SK-N-SH treated with all-trans-retinoic acid at 6 μM for 48 hours (cell line): ENCODE measurements around the gene ANKS6.

Experiments used
- ATAC-seq: fragments of 200-7000 bp; cut with Tn5 transposase; 3 replicates; pipeline ENCODE4 v1.9.1; 2020; ENCODE audit warnings: mild to moderate bottlenecking, moderate library complexity
- ARNTL ChIP-seq: fragments of 450-650 bp; formaldehyde crosslinking; IDR thresholded peaks from 2 replicates; pipeline ENCODE4 v1.5.0; 2020; ENCODE audit warnings: low read depth, mild to moderate bottlenecking, moderate library complexity, borderline replicate concordance
- BACH2 ChIP-seq: fragments of 250-450 bp; sonication (Bioruptor Pico); IDR thresholded peaks from 2 replicates; pipeline ENCODE4 v1.9.0; 2021; ENCODE audit warnings: mild to moderate bottlenecking, borderline replicate concordance
- CSDC2 ChIP-seq: fragments of 250-450 bp; sonication (Bioruptor Pico); IDR thresholded peaks from 2 replicates; pipeline ENCODE4 v1.5.0; 2020; ENCODE audit warnings: mild to moderate bottlenecking, moderate library complexity
- GLIS3 ChIP-seq: fragments of 250-450 bp; sonication (Bioruptor Pico); IDR thresholded peaks from 2 replicates; pipeline ENCODE4 v1.5.0; 2020; ENCODE audit warnings: mild to moderate bottlenecking, moderate library complexity
- ISL1 ChIP-seq: fragments of 250-450 bp; sonication (Bioruptor Pico); IDR thresholded peaks from 2 replicates; pipeline ENCODE4 v2.1.2; 2022; ENCODE audit warnings: mild to moderate bottlenecking, moderate library complexity
- OSR1 ChIP-seq: fragments of 250-450 bp; sonication (Bioruptor Pico); IDR thresholded peaks from 2 replicates; pipeline ENCODE4 v1.8.0; 2022; ENCODE audit warnings: moderate library complexity, mild to moderate bottlenecking, inconsistent platforms
- PPARA ChIP-seq: fragments of 250-450 bp; sonication (Bioruptor Pico); IDR thresholded peaks from 2 replicates; pipeline ENCODE4 v1.5.0; 2020; ENCODE audit warnings: mild to moderate bottlenecking, borderline replicate concordance
- RARB ChIP-seq: fragments of 250-450 bp; sonication (Bioruptor Pico); IDR thresholded peaks from 2 replicates; pipeline ENCODE4 v1.8.0; 2021; ENCODE audit warnings: mild to moderate bottlenecking, moderate library complexity
- SNAI2 ChIP-seq: fragments of 250-450 bp; sonication (Bioruptor Pico); IDR thresholded peaks from 2 replicates; pipeline ENCODE4 v1.5.0; 2020; ENCODE audit warnings: mild to moderate bottlenecking, moderate library complexity
- TCF4 ChIP-seq: fragments of 250-450 bp; sonication (Bioruptor Pico); IDR thresholded peaks from 2 replicates; pipeline ENCODE4 v1.8.0; 2021; ENCODE audit warnings: mild to moderate bottlenecking, moderate library complexity, borderline replicate concordance
- TOX ChIP-seq: fragments of 250-450 bp; sonication (Bioruptor Pico); IDR thresholded peaks from 2 replicates; pipeline ENCODE4 v1.8.0; 2021; ENCODE audit warnings: mild to moderate bottlenecking, moderate library complexity, borderline replicate concordance
- ZC3H10 ChIP-seq: fragments of 250-450 bp; sonication (Bioruptor Pico); IDR thresholded peaks from 2 replicates; pipeline ENCODE4 v1.5.1; 2021; ENCODE audit warnings: mild to moderate bottlenecking, moderate library complexity
- ZFP3 ChIP-seq: fragments of 250-450 bp; sonication (Bioruptor Pico); IDR thresholded peaks from 2 replicates; pipeline ENCODE4 v1.5.0; 2020; ENCODE audit warnings: mild to moderate bottlenecking, moderate library complexity
- ZFP30 ChIP-seq: fragments of 450-650 bp; formaldehyde crosslinking; IDR thresholded peaks from 2 replicates; pipeline ENCODE4 v1.5.0; 2022; ENCODE audit warnings: mild to moderate bottlenecking, moderate library complexity
- ZNF565 ChIP-seq: fragments of 450-650 bp; formaldehyde crosslinking; conservative IDR thresholded peaks from 2 replicates; pipeline ENCODE4 v1.5.0; 2020; ENCODE audit warnings: low read depth, mild to moderate bottlenecking, moderate library complexity
- ZNF8 ChIP-seq: fragments of 450-650 bp; formaldehyde crosslinking; IDR thresholded peaks from 2 replicates; pipeline ENCODE4 v1.5.0; 2020; ENCODE audit warnings: mild to moderate bottlenecking, moderate library complexity
- TF ChIP-seq, protein P1 (sequence below): fragments of 250-450 bp; sonication (Bioruptor Pico); IDR thresholded peaks from 2 replicates; pipeline ENCODE4 v1.8.0; 2020; ENCODE audit warnings: mild to moderate bottlenecking, moderate library complexity, borderline replicate concordance
- TF ChIP-seq, protein P2 (sequence below): fragments of 250-450 bp; sonication (Bioruptor Pico); IDR thresholded peaks from 2 replicates; pipeline ENCODE4 v1.8.0; 2021; ENCODE audit warnings: low read depth, mild to moderate bottlenecking, moderate library complexity, borderline replicate concordance
- TF ChIP-seq, protein P3 (sequence below): fragments of 250-450 bp; sonication (Bioruptor Pico); IDR thresholded peaks from 2 replicates; pipeline ENCODE4 v1.5.1; 2020; ENCODE audit warnings: low read depth, mild to moderate bottlenecking, moderate library complexity
- TF ChIP-seq, protein P4 (sequence below): fragments of 250-450 bp; sonication (Bioruptor Pico); IDR thresholded peaks from 2 replicates; pipeline ENCODE4 v1.5.1; 2021; ENCODE audit warnings: mild to moderate bottlenecking, moderate library complexity

ANKS6 gene

DNA sequence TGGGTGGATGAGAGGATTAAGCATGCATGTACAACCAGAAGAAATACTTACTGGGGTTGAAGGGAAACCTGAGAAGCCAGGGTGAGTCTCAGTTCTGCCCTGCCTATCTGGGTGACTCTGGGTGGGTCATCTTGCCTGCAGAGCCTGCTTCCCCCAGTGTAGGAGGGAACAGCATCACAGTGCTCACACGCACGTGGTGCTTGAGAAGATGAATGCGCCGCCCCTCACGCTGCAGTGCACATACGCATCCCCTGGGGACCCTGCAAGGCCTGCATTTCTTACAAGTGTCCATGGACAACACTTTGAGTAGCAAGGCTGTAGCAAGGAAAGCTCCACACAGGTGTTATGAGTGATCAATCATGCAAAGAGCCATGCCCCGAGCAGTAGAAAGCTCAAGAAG, 68.9 kb downstream of the ANKS6 start:
- ATAC-seq = no peak
- TF ChIP-seq ZFP30 (no peak), ZFP3 (CRISPR knock-in tag) (no peak), PPARA (no peak), TCF4 (CRISPR knock-in tag) (no peak), ARNTL (CRISPR knock-in tag) (no peak), CSDC2 (CRISPR knock-in tag) (no peak)
- TF ChIP-seq, protein P1, sequence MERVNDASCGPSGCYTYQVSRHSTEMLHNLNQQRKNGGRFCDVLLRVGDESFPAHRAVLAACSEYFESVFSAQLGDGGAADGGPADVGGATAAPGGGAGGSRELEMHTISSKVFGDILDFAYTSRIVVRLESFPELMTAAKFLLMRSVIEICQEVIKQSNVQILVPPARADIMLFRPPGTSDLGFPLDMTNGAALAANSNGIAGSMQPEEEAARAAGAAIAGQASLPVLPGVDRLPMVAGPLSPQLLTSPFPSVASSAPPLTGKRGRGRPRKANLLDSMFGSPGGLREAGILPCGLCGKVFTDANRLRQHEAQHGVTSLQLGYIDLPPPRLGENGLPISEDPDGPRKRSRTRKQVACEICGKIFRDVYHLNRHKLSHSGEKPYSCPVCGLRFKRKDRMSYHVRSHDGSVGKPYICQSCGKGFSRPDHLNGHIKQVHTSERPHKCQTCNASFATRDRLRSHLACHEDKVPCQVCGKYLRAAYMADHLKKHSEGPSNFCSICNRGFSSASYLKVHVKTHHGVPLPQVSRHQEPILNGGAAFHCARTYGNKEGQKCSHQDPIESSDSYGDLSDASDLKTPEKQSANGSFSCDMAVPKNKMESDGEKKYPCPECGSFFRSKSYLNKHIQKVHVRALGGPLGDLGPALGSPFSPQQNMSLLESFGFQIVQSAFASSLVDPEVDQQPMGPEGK (CRISPR knock-in tag) = no peak

DNA sequence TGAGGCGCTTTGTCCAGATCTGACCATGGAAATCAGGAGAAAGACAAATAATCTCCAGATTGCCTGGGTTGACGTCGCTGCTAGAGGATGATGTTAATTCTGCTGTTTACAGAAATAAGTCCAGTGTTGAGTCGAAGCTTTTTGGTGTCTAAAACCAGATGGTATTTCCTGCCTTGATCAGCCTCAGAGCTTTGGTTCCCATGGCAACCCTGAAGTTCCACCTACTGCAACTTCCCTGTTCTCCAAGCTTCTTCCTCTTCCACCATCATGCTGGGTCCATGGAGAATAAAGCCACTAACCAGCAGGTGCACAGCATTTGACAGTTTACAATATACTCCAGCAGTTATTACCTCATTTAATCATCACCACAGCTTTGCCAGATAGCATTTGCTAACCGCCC, 69.6 kb downstream of the ANKS6 start:
- TF ChIP-seq PPARA = no peak
- no peak for ATAC-seq

DNA sequence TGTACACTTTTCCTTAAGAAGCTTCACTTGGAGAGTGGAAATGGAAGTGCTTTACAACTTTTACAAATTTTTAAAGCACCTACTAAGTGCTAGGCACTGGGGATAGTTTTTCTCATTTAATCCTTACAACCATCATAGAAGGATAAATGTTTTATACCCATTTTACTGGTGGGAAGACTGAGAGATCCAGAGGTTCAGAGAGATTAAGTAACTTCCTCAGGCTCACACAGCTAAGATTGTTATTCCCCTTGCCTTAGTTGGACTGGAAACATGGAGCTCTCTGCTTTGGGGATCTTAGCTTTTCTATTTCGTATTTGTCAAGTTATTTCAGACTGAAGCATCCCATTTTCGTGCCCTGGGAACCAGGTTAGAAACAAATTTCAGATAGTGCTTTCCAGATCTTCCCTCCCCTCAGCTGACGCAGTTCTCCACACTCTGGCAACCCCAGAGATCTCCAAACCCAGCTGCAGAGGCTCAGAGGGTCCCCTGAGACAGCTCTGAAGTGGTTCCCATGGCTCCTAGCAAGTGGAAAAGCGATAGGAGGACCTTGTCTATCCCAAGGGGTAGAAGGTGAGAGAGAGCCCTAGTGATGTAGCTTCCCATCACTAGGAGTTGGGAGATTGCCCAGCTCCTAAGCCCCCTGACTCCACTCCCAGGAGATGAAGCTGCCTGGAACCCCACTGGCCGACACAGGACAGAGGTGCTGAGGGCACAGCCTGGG, 71.4 kb downstream of the ANKS6 start:
- TF ChIP-seq ZFP3 (CRISPR knock-in tag) (no peak), TOX (CRISPR knock-in tag) (no peak), GLIS3 (CRISPR knock-in tag) (no peak), SNAI2 (CRISPR knock-in tag) (no peak), ISL1 (CRISPR knock-in tag) (no peak), ZC3H10 (CRISPR knock-in tag) (no peak), ZNF8 (CRISPR knock-in tag) (no peak), PPARA (no peak), RARB (CRISPR knock-in tag) (no peak), ZNF565 (CRISPR knock-in tag) (no peak), OSR1 (no peak), ARNTL (CRISPR knock-in tag) (no peak)
- TF ChIP-seq, protein P2, sequence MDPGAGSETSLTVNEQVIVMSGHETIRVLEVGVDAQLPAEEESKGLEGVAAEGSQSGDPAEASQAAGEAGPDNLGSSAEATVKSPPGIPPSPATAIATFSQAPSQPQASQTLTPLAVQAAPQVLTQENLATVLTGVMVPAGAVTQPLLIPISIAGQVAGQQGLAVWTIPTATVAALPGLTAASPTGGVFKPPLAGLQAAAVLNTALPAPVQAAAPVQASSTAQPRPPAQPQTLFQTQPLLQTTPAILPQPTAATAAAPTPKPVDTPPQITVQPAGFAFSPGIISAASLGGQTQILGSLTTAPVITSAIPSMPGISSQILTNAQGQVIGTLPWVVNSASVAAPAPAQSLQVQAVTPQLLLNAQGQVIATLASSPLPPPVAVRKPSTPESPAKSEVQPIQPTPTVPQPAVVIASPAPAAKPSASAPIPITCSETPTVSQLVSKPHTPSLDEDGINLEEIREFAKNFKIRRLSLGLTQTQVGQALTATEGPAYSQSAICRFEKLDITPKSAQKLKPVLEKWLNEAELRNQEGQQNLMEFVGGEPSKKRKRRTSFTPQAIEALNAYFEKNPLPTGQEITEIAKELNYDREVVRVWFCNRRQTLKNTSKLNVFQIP (CRISPR knock-in tag) = no peak
- TF ChIP-seq, protein P1 (CRISPR knock-in tag) = no peak
- ATAC-seq = no peak

DNA sequence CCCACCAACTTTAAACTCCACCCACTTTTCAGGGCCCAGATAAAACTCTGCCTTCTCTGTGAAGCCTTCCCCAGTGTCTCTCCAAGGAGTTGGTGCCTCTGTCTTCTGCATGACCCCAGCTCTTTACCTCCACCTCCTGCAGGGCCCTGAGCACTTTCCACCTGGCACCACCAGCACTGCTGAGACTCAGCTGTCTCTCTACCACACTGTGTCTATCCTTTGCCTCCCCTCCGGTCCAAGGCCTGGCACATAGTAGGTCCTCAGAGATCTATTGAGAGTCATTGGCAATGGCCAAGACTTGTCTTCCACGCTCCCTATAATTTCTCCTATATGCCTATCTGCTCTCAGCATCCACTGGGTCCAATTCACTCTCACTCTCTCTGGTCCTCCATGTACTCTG, 74.7 kb downstream of the ANKS6 start:
- TF ChIP-seq, protein P1 (CRISPR knock-in tag) = no peak
- TF ChIP-seq RARB (CRISPR knock-in tag) (no peak), SNAI2 (CRISPR knock-in tag) (no peak), CSDC2 (CRISPR knock-in tag) (no peak), TOX (CRISPR knock-in tag) (no peak), GLIS3 (CRISPR knock-in tag) (no peak), PPARA (no peak), ZC3H10 (CRISPR knock-in tag) (no peak), ZNF565 (CRISPR knock-in tag) (no peak), BACH2 (CRISPR knock-in tag) (no peak), ZNF8 (CRISPR knock-in tag) (no peak)
- TF ChIP-seq, protein P3, sequence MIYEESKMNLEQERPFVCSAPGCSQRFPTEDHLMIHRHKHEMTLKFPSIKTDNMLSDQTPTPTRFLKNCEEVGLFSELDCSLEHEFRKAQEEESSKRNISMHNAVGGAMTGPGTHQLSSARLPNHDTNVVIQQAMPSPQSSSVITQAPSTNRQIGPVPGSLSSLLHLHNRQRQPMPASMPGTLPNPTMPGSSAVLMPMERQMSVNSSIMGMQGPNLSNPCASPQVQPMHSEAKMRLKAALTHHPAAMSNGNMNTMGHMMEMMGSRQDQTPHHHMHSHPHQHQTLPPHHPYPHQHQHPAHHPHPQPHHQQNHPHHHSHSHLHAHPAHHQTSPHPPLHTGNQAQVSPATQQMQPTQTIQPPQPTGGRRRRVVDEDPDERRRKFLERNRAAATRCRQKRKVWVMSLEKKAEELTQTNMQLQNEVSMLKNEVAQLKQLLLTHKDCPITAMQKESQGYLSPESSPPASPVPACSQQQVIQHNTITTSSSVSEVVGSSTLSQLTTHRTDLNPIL = no peak
- TF ChIP-seq, protein P2 (CRISPR knock-in tag) = no peak
- TF ChIP-seq, protein P4, sequence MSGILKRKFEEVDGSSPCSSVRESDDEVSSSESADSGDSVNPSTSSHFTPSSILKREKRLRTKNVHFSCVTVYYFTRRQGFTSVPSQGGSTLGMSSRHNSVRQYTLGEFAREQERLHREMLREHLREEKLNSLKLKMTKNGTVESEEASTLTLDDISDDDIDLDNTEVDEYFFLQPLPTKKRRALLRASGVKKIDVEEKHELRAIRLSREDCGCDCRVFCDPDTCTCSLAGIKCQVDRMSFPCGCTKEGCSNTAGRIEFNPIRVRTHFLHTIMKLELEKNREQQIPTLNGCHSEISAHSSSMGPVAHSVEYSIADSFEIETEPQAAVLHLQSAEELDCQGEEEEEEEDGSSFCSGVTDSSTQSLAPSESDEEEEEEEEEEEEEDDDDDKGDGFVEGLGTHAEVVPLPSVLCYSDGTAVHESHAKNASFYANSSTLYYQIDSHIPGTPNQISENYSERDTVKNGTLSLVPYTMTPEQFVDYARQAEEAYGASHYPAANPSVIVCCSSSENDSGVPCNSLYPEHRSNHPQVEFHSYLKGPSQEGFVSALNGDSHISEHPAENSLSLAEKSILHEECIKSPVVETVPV (CRISPR knock-in tag) = no peak
- TF ChIP-seq, all 23 proteins: peak for 0
- ATAC-seq = no peak
